Heart left ventricle (tissue), 16 donors: ENCODE data around the gene YIPF4. TPM values are rescaled to one million over a fixed set of nuclear protein-coding genes. Genes with fewer than 3 reads are reported as not detected.
A peak's percentile ranks its signal among the peaks of the same experiment; 100 is the strongest.
"Not testable (repeated sequence)": the region's sequence is repeated elsewhere in the genome, so short reads cannot be mapped to it uniquely, and the experiment has no call there.

Source experiments
- ATAC-seq, 4 donors: fragments of 200-7000 bp; cut with Tn5 transposase; one replicate each; pipeline ENCODE4 v1.9.1; 2020 to 2022; ENCODE audit warnings: moderate library complexity in 4 of 4, mild to moderate bottlenecking in 3 of 4, moderate number of reproducible peaks in 1 of 4
- DNase-seq, 5 donors: peaks; one replicate each; pipeline ENCODE4 v3.0.0-alpha.2; 2020
- H3K27ac ChIP-seq, 12 donors: fragments of 200-600 bp; sonication (generic) in 4 of 12; one replicate each; pipeline versions ENCODE4 v1.5.0 to v1.8.0; 2016 to 2022; ENCODE audit warnings: mild to moderate bottlenecking in 2 of 12
- H3K27me3 ChIP-seq, 9 donors: fragments of 200-600 bp; sonication (generic) in 2 of 9; one replicate each; pipeline versions ENCODE4 v1.5.1 to v1.8.0; 2016 to 2022; ENCODE audit warnings: mild to moderate bottlenecking in 3 of 9
- H3K36me3 ChIP-seq, 9 donors: fragments of 200-600 bp; sonication (generic) in 2 of 9; one replicate each; pipeline versions ENCODE4 v1.5.0 to v1.8.0; 2018 to 2022; ENCODE audit warnings: mild to moderate bottlenecking in 2 of 9
- H3K4me1 ChIP-seq, 12 donors: fragments of 200-600 bp; sonication (generic) in 4 of 12; one replicate each; pipeline versions ENCODE4 v1.5.0 to v1.8.0; 2016 to 2022; ENCODE audit warnings: mild to moderate bottlenecking in 3 of 12
- H3K4me3 ChIP-seq, 12 donors: fragments of 200-600 bp; sonication (generic) in 4 of 12; one replicate each; pipeline versions ENCODE4 v1.5.0 to v1.8.0; 2017 to 2022; ENCODE audit warnings: mild to moderate bottlenecking in 9 of 12, moderate library complexity in 4 of 12
- H3K9me3 ChIP-seq, 12 donors: fragments of 200-600 bp; sonication (generic) in 4 of 12; one replicate each; pipeline versions ENCODE4 v1.5.0 to v1.8.0; 2016 to 2022; ENCODE audit warnings: mild to moderate bottlenecking in 1 of 12
- POLR2A ChIP-seq, 2 donors: fragments of 450-650 bp; IDR thresholded peaks; one replicate each; pipeline ENCODE4 v1.6.1; 2017; ENCODE audit warnings: antibody characterized with exemption in 2 of 2, mild to moderate bottlenecking in 2 of 2, moderate library complexity in 2 of 2
- WGBS, 4 donors: extraction: QIAGEN DNeasy Blood & Tissue Kit in 2 of 4; methylation state at CpG; one replicate each; pipeline versions ENCODE4 v1.1.5 to v1.1.7; 2013 to 2018; 5-methylcytosine and 5-hydroxymethylcytosine counted together
- intact Hi-C, 10 donors: fragments of 100-400 bp; cut with DNase I; formaldehyde crosslinking; loops; one replicate each; pipeline versions ENCODE4 v1.11.1 to v1.14.2; 2022
- polyA plus RNA-seq, 2 donors: library from polyadenylated mRNA; stranded (reverse); fragments of 200-250 nt; gene quantifications; one replicate each; pipeline ENCODE4 v1.2.3, GENCODE V29; 2013
- total RNA-seq, 9 donors: library from RNA; depleted of rRNA in 2 of 9; stranded (reverse); fragments of >200 nt in 2 of 9; fragmentation: NEBNext Ultra II Directional in 3 of 9; extraction: Animal tissue kit (Norgen Biotek cat#: 25700) in 3 of 9; gene quantifications; one replicate each; pipeline versions ENCODE4 v1.1.0 to v1.2.4, GENCODE V29; 2016 to 2023
- TF ChIP-seq, protein P1 (sequence below), 12 donors: fragments of 200-600 bp; sonication (generic) in 4 of 12; IDR thresholded peaks; one replicate each; pipeline versions ENCODE4 v1.5.0 to v1.8.0; 2018 to 2022; ENCODE audit warnings: antibody characterized with exemption in 12 of 12, mild to moderate bottlenecking in 5 of 12
- donor health status: ischemic (EF 13 %, LVEDD 7.1; RV severe dilation, severe dysfunction).
- donor health status: healthy with polysubstance abuse.
- donor health status: DM: no; HTN: yes; CAD: no.
- donor health status: DM: no; HTN: no; CAD: no.
- donor health status: ischemic (EF 25% LVEDD 6.9; RV normal size, moderate dysfunction).
- donor health status: ischemic (EF 25% LVEDD 5.7; RV mildly dilated, moderate dysfunction).
- donor health status: healthy.
- donor health status: DM: yes; HTN: yes; CAD: no.
- donor health status: ischemic (EF 35%, LVEDD 5.7; RV mildly dilated, moderate dysfunction).
- donor health status: nonischemic (EF 11% LVEDD 7.7; RV severe dilation, severe dysfunction).
- donor health status: DM: yes; HTN: yes; CAD: no.
- donor health status: PGD.
- donor health status: ischemic (EF 29% LVEDD 5.4; RV normal size, mild dysfunction).
- donor health status: nonischemic (EF 23%, LVEDD 6.1; RV moderate dilation, normal function).

The YIPF4 gene
- total and polyA plus RNA-seq, 11 donors = 14.9 to 79.3 (median 60.3) TPM

DNA sequence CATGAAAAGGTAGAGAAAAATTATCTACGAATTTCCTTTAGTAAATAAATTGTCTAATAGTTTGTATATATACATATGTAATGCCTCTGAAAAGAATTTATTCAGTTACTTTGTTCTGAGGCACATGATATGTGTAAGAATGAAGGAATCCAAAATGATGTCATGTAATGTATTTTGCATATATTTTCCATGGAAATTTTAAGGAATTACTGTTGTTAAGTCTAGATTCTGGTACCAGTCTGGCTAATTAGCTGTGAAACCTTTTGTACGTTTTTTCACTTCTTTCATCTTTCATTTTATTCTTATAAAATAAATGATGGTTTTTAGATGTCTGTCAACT is 12.3 kb downstream of the YIPF4 start:
- WGBS, 4 donors = 66 to 87% (median 81%) methylated on average over 2 of the region's 2 CpGs
- Histone ChIP-seq H3K27ac (peak overlapping the region in 1 of 12 donors; percentile 75), H3K27me3 (no peaks in the 10 kb centered on the region), H3K9me3 (peaks cover 0 to 1% (median 0%) of the 10 kb centered on the region in 12 donors), H3K4me3 (no peak overlapping the region), H3K4me1 (peaks cover 5 to 56% (median 36%) of the 10 kb centered on the region in 12 donors), H3K36me3 (peaks cover 0 to 52% (median 27%) of the 10 kb centered on the region in 9 donors)
- ATAC-seq (no peak), DNase-seq (no peak)
- TF ChIP-seq POLR2A (IDR thresholded peaks at IDR 0.05) = no peak
- TF ChIP-seq, protein P1, sequence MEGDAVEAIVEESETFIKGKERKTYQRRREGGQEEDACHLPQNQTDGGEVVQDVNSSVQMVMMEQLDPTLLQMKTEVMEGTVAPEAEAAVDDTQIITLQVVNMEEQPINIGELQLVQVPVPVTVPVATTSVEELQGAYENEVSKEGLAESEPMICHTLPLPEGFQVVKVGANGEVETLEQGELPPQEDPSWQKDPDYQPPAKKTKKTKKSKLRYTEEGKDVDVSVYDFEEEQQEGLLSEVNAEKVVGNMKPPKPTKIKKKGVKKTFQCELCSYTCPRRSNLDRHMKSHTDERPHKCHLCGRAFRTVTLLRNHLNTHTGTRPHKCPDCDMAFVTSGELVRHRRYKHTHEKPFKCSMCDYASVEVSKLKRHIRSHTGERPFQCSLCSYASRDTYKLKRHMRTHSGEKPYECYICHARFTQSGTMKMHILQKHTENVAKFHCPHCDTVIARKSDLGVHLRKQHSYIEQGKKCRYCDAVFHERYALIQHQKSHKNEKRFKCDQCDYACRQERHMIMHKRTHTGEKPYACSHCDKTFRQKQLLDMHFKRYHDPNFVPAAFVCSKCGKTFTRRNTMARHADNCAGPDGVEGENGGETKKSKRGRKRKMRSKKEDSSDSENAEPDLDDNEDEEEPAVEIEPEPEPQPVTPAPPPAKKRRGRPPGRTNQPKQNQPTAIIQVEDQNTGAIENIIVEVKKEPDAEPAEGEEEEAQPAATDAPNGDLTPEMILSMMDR (IDR thresholded peaks at IDR 0.05) = no peak
- intact Hi-C loops = no loop called here

DNA sequence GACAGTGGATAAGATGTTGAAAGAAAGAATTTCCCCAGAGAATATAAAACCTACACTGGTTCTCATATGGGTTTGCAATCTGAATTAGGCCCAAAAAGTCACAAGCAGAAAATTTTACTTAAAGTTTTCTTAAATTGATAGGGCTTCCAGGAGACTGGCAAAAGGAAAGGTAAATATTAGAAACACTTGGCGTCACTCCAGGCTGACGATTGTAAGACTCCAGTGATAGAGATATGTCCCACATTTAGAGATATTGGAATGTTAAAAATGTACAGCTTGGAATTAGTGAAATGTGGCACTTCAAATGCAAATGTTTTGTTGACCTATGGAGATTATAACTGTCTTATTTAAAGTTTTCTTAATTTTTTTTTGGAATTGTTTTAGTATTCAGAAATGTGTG is 14.0 kb downstream of the YIPF4 start:
- Histone ChIP-seq H3K9me3 (peaks cover 0 to 8% (median 0%) of the 10 kb centered on the region in 12 donors), H3K4me1 (peaks cover 5 to 54% (median 32%) of the 10 kb centered on the region in 12 donors), H3K4me3 (no peak overlapping the region), H3K36me3 (peaks cover 0 to 53% (median 42%) of the 10 kb centered on the region in 9 donors), H3K27ac (peak overlapping the region in 4 of 12 donors; percentile 2 to 22 (median 9)), H3K27me3 (no peaks in the 10 kb centered on the region)
- TF ChIP-seq, protein P1 (IDR thresholded peaks at IDR 0.05) = no peak
- no peak for TF ChIP-seq POLR2A (IDR thresholded peaks at IDR 0.05)
- 32 to 42% (median 38%) methylated on average over 2 of the region's 2 CpGs for WGBS, 4 donors
- no peak for DNase-seq
- no peak for ATAC-seq
- intact Hi-C loops = no loop called here

GRCh38 chr2:32293493-32293892 is 15.8 kb downstream of the YIPF4 start:
- ATAC-seq, H3K4me3 ChIP-seq, H3K27ac ChIP-seq, H3K9me3 ChIP-seq, DNase-seq, H3K27me3 ChIP-seq, intact Hi-C loops: not testable (repeated sequence)
- WGBS, 4 donors = 96 to 99% (median 98%) methylated on average over 10 to 21 of the region's 26 CpGs
- H3K36me3 ChIP-seq = peaks cover 0 to 68% (median 54%) of the 10 kb centered on the region in 9 donors
- H3K4me1 ChIP-seq = peaks cover 0 to 42% (median 17%) of the 10 kb centered on the region in 12 donors

DNA sequence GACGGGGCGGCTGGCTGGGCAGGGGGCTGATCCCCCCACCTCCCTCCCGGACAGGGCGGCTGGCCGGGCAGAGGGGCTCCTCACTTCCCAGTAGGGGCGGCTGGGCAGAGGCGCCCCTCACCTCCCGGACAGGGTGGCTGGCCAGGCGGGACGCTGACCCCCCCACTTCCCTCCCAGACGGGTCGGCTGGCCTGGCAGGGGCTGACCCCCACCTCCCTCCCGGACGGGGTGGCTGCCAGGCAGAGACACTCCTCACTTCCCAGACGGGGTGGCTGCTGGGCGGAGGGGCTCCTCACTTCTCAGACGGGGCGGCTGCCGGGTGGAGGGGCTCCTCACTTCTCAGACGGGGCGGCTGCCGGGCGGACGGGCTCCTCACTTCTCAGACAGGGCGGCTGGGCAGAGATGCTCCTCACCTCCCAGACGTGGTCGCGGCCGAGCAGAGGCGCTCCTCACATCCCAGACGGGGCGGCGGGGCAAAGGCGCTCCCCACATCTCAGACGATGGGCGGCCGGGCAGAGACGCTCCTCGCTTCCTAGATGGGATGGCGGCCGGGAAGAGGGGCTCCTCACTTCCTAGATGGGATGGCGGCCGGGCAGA is 16.4 kb downstream of the YIPF4 start:
- DNase-seq, H3K27ac ChIP-seq, H3K9me3 ChIP-seq, ATAC-seq, H3K27me3 ChIP-seq, intact Hi-C loops, H3K4me3 ChIP-seq: not testable (repeated sequence)
- peaks cover 0 to 74% (median 60%) of the 10 kb centered on the region in 9 donors for H3K36me3 ChIP-seq
- 96 to 98% methylated on average over 43 of the region's 43 CpGs; no CpG with 5 or more reads in 2 of the 4 donors for WGBS, 4 donors
- peaks cover 0 to 36% (median 12%) of the 10 kb centered on the region in 12 donors for H3K4me1 ChIP-seq

- DNase-seq (no peak), ATAC-seq (no peak)
- TF ChIP-seq, protein P1 (IDR thresholded peaks at IDR 0.05) = no peak
- no peak for TF ChIP-seq POLR2A (IDR thresholded peaks at IDR 0.05)
- Histone ChIP-seq H3K9me3 (no peaks in the 10 kb centered on the region), H3K27ac (no peak overlapping the region), H3K27me3 (no peaks in the 10 kb centered on the region), H3K36me3 (peaks cover 0 to 83% (median 57%) of the 10 kb centered on the region in 9 donors), H3K4me3 (no peak overlapping the region), H3K4me1 (no peaks in the 10 kb centered on the region)
- 96 to 99% (median 97%) methylated on average over 7 of the region's 7 CpGs for whole genome bisulfite sequencing, 4 donors
- intact Hi-C loops = no loop called here
These were observed 32.9 kb downstream of the YIPF4 start for GRCh38 chr2:32310577-32310976.
